Progenitor cell of endocrine pancreas (in vitro differentiated cells): ENCODE measurements around the gene PRR22. TPM values are rescaled to one million over a fixed set of nuclear protein-coding genes. Genes with fewer than 3 reads are reported as not detected.
"Not testable (repeated sequence)": the region's sequence is repeated elsewhere in the genome, so short reads cannot be mapped to it uniquely, and the experiment has no call there.

ENCODE experiments used
- DNase-seq: peaks from one replicate; pipeline ENCODE4 v3.0.0; 2021; ENCODE audit warnings: low spot score; ENCODE audit not compliant: unreplicated experiment
- H3K27ac Mint-ChIP-seq: 2 replicates; pipeline ENCODE4 v1.8.0; 2021; ENCODE audit warnings: mild to moderate bottlenecking, moderate library complexity, mixed read lengths
- H3K27me3 Mint-ChIP-seq: 2 replicates; pipeline ENCODE4 v1.8.0; 2021; ENCODE audit warnings: mixed read lengths
- H3K36me3 Mint-ChIP-seq: 2 replicates; pipeline ENCODE4 v1.8.0; 2022; ENCODE audit warnings: mixed read lengths; ENCODE audit not compliant: insufficient read depth
- H3K4me1 Mint-ChIP-seq: 2 replicates; pipeline ENCODE4 v1.8.0; 2021; ENCODE audit warnings: low read depth, mixed read lengths
- H3K4me3 Mint-ChIP-seq: 2 replicates; pipeline ENCODE4 v1.8.0; 2021; ENCODE audit warnings: low read depth, mild to moderate bottlenecking, moderate library complexity, mixed read lengths
- H3K9me3 Mint-ChIP-seq: 2 replicates; pipeline ENCODE4 v1.8.0; 2021; ENCODE audit warnings: low read depth, mixed read lengths
- total RNA-seq: library from RNA; stranded (reverse); gene quantifications from 2 replicates; pipeline ENCODE4 v1.2.1, GENCODE V29; 2021
- TF ChIP-seq, protein P1 (sequence below): fragments of 200-600 bp; sonication (generic); IDR thresholded peaks from one replicate; pipeline ENCODE4 v1.5.0; 2021; ENCODE audit warnings: antibody characterized with exemption, mild to moderate bottlenecking; ENCODE audit not compliant: unreplicated experiment

PRR22 gene
- total RNA-seq, 1 donor from 2014 or later: 5.8 TPM

DNA sequence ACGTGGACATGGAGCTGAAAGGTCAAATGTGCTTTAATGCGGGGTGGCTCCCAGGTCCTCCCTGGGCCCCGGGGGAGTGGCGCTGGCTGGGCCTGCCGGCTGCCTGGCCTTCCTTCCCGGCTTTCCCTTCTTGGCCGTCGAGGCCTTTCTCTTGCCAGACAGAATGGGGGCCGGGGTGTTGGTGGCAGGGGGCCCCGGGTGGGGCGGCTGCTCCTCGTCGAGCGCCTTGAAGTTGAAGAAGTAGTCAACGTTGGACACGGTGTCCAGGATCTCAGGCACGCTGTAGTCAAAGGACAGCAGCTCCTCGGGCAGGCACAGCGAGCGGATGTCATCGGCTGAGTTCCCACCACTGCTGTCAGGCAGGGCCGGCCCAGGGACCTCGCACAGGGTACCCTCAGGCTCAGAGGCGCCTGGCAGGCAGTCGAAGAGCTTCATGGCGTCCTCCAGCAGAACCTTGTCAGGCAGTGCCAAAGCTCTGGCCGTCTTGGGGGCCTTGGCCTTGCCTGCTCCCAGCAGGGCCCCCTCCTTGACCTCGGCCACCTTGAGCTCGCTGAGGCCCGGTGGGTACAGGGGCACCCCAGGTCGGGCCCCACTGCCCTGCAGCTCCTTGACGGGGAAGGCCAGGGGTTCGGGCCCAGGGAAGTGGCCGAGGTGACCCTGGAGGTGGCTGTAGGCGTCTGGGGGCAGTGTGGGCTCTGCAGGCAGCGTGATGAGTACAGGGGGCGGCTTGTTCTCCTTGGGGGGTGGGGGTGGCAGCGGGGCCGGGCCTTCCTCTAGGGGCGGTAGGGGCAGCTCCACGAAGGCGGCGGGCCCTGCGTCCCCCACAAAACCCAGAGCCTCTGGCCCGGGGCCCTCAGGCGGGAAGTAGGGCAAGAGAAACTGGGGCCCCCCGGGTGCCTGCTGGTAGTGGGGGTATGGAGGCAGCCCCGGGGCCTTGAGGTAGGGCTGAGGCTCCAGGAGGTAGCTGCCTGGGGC is 1.3 kb downstream of the PRR22 start:
- no peaks in the 10 kb centered on the region for H3K27me3 Mint-ChIP-seq
- no peaks in the 10 kb centered on the region for H3K4me1 Mint-ChIP-seq

DNA sequence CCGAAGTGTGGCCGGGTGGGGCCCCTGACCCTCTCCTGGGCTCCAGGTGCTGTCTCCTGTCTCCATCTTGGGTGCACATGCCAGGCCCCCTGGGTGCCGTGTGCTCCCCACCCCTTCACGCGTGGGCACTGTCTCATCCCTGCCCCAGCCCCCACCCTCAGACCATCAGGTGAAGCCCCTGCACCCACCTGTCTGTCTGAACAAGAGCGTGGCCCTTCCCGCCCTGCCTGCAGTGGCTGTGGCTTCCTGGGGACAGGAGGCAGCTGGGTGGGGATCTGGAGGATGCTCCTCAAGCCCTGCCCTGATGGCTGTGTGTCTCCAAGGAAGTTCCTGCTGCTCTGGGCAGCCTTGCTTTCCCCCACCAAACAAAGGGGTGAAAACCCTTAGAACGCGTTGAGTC is 2.2 kb downstream of the PRR22 start:
- no peak for DNase-seq
- H3K36me3 Mint-ChIP-seq: peaks cover 7% of the 10 kb centered on the region
- H3K4me1 Mint-ChIP-seq: no peaks in the 10 kb centered on the region
- H3K9me3 Mint-ChIP-seq: no peaks in the 10 kb centered on the region
- H3K4me3 Mint-ChIP-seq: no peak overlapping the region
- no peak overlapping the region for H3K27ac Mint-ChIP-seq
- H3K27me3 Mint-ChIP-seq: no peaks in the 10 kb centered on the region
- TF ChIP-seq, protein P1, sequence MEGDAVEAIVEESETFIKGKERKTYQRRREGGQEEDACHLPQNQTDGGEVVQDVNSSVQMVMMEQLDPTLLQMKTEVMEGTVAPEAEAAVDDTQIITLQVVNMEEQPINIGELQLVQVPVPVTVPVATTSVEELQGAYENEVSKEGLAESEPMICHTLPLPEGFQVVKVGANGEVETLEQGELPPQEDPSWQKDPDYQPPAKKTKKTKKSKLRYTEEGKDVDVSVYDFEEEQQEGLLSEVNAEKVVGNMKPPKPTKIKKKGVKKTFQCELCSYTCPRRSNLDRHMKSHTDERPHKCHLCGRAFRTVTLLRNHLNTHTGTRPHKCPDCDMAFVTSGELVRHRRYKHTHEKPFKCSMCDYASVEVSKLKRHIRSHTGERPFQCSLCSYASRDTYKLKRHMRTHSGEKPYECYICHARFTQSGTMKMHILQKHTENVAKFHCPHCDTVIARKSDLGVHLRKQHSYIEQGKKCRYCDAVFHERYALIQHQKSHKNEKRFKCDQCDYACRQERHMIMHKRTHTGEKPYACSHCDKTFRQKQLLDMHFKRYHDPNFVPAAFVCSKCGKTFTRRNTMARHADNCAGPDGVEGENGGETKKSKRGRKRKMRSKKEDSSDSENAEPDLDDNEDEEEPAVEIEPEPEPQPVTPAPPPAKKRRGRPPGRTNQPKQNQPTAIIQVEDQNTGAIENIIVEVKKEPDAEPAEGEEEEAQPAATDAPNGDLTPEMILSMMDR: no peak

More for the DNA sequence above, 1.3 kb downstream of the PRR22 start:
- no peak overlapping the region for H3K4me3 Mint-ChIP-seq
- TF ChIP-seq, protein P1: no peak
- H3K9me3 Mint-ChIP-seq: no peaks in the 10 kb centered on the region
- peaks cover 9% of the 10 kb centered on the region for H3K36me3 Mint-ChIP-seq
- DNase-seq: no peak
- no peak overlapping the region for H3K27ac Mint-ChIP-seq

DNA sequence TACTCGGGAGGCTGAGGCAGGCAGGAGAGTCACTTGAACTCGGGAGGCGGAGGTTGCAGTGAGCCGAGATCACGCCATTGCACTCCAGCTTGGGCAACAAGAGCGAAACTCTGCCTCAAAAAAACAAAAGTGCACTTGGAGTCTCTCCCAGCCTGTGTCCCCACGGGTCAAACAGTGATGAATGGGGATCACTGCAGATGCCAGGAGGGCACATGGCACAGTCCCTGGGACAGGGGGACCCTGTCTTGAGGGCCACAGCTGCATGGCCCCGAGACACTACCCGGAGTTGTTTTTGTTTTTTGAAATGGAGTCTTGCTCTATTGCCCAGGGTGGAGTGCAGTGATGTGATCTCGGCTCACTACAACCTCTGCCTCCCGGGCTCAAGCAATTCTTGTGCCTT is 3.6 kb downstream of the PRR22 start:
- H3K4me3 Mint-ChIP-seq, H3K27me3 Mint-ChIP-seq, H3K9me3 Mint-ChIP-seq, H3K27ac Mint-ChIP-seq, H3K4me1 Mint-ChIP-seq, DNase-seq, H3K36me3 Mint-ChIP-seq: not testable (repeated sequence)

DNA sequence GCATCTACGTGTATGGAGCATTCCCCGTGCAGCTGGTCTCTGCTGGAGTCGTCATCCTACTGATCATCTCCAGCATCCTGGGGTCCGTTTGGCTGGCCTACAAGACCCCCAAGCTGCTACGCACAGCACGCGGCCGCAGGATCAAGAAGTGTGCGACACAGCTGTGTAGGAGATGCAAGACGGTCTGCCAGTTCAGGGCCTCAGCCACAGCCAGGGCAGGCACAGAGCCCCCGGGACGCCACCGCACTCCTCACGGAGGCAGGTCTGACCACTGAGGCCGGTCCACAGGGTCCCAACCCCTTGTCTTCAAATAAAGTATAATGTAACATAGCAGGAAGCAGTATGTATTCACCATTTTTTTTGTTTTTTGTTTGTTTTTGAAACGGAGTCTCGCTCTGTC is 6.1 kb downstream of the PRR22 start:
- no peaks in the 10 kb centered on the region for H3K27me3 Mint-ChIP-seq
- no peak for DNase-seq
- H3K9me3 Mint-ChIP-seq: no peaks in the 10 kb centered on the region
- TF ChIP-seq, protein P1: no peak
- H3K4me3 Mint-ChIP-seq: no peak overlapping the region
- no peaks in the 10 kb centered on the region for H3K4me1 Mint-ChIP-seq
- H3K36me3 Mint-ChIP-seq: no peaks in the 10 kb centered on the region
- H3K27ac Mint-ChIP-seq: no peak overlapping the region

DNA sequence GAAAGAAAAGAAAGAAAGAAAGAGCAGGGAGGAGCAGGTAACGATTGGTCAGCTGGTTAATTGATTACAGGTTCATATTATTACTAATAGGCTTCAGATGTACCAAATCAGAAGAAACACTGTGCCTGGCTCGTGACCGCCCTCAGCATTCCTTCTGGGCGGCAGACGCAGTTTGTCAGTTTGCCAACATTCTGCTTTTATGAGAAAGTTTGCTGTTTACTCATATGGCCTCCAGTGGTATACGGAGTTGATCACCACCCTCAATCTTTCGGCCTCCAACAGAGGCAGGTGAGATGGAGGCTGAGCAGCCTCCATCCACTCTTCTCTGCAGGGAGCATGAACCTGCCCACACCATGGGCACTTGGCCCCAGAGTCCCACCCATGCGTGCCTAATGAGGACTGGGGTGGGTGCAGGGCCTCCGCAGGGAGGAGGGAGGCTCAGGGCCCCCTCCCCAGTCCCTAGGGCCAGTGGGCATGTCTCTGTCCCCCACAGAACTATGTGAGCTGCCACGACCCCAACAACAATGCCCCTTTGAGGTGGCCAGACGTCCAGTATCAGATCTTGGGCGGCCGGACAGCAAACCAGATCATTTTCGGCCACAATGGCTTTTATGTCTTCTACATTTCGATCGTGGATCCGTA is 8.8 kb downstream of the PRR22 start:
- Mint-ChIP-seq H3K27ac (peak overlapping the region; percentile 67), H3K4me3 (no peak overlapping the region), H3K36me3 (no peaks in the 10 kb centered on the region), H3K27me3 (no peaks in the 10 kb centered on the region), H3K9me3 (no peaks in the 10 kb centered on the region), H3K4me1 (no peaks in the 10 kb centered on the region)
- TF ChIP-seq, protein P1: no peak
- DNase-seq: no peak
